Hematopoietic multipotent progenitor cell treated with erythropoietin and hydrocortisone succinate and interleukin-3 and kit ligand, for 6 days (in vitro differentiated cells): ENCODE results near the gene RIBC2.
"Not testable (repeated sequence)": the region's sequence is repeated elsewhere in the genome, so short reads cannot be mapped to it uniquely, and the experiment has no call there.

Experiments
- DNase-seq: peaks from one replicate; pipeline ENCODE4 v3.0.0-alpha.2; 2015

RIBC2 gene

DNA sequence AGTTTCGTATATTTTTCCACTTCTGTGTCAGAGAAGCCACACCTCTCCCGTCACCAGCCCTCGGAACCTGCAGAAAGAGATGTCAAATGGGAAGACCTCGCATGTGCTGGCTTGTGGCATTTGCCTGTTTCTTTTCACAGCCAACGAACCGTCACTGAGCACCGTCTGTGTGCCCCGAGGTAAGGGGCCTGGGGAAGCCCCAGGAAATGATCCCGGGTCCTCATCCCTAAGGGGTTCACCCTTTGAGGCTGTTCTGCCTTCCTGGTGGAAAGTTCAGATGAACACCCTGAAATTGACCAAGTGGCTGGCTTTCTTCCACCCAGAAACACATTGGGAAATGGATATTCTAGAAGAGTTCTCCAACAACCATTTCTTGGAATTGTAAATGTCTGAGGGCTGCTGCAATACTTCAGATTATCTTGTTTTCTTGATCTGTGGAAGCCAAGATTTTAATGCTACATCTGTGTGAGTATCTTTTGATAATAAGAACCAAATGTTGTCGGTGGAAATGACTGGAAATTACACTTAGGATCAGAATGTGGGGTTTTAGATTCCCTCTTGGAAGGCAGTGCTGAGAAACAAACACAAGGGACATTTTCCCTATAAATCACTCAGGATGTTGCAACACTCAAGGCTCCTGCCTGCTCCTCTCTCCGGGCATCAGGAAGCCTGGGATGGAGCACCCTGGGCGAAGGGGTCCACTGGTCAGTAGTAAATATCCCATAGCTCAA lies 37.6 kb downstream of the RIBC2 start:
- DNase-seq = no peak

DNA sequence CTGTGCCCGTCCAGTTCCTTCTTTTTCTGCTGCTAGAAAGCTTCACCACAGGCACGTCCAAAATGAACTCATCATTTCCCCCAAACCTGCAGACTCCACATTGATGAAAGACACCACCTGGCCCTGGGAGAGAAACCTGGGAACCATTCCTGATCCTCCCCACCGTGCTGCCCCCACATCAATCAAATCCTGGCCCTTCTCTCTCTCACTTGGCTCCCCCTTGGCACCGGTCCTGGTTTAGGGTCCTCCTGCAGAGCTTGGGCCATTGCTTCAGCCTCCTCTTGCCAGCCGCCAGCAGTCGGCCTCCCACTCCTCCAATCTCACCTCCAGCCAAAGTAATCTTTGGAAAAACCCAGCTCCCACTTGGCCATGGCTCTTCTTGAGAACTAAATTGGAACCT lies 38.5 kb downstream of the RIBC2 start:
- no peak for DNase-seq

DNA sequence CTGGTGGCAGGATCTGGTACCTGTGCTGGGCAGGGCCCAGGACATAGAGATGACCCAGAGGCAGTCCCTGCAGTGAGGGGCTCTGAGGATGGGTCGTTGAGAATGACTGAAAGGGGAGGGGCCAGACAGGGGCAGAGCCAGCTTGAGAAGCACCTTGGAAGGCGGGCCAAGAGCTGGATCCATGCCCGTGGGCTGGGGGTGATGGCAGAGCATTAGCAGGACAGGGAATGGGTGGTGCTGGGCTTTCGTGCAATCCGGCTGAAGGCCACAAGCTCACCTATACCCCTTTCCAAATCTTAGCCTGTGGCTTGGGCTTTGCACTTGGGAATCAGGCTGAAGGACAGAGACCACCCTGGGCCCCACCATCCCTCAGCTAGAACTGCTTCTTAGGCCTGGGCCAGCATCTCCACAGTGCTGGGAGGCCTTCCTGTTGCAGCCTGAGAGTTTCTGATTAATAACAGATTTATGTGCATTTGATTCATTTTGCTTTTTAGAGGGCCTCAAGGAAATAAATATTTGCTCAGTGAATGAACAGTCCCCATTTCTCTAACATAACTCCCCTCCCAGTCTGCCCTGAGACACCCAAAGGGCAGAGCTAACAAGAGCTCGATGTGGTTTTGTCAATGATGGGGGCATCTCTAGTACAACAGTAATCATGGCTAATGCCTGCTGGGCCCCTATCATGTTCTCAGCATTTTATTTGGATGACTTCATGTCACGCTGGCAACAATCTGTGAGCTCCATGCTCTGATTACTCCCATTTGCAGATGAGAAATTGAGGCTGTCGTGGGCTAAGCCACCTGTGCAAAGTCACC lies 39.3 kb downstream of the RIBC2 start:
- DNase-seq = no peak

DNA sequence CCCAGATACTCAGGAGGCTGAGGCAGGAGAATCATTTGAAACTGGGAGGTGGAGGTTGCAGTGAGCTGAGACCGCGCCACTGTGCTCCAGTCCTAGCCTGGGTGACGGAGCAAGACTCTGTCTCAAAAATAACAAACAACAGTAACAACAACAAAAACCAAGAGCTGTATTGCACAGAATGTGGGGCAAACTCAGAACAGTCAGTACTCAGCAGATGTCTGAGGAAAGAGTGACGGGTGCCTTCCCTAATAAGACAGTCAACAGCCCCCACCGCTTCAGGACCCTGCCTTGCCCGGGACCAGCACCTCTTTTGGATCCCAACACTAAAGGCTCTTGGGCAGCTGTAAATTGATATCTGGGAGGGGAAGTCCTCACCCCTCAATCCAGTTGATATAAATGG lies 40.3 kb downstream of the RIBC2 start:
- DNase-seq = no peak

DNA sequence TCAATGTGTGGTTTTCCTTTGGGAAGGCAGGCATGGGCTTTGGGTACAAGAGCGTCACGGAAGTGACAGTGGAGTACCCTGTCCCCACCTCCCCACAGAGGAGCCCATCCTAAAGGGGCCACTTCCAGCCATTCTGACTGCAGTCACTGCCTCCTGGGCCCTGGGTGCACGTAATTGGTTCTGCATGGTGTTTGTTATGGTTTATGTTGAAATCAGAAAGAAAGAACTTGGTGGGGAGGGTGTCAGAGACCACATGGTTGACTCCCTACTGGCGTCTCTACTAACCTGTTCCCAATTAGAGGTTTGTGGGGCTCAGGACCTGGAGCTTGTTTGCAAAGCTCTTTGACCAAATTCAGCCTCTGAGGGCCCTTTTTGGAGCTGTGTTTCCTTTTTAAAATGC lies 40.8 kb downstream of the RIBC2 start:
- DNase-seq = no peak

DNA sequence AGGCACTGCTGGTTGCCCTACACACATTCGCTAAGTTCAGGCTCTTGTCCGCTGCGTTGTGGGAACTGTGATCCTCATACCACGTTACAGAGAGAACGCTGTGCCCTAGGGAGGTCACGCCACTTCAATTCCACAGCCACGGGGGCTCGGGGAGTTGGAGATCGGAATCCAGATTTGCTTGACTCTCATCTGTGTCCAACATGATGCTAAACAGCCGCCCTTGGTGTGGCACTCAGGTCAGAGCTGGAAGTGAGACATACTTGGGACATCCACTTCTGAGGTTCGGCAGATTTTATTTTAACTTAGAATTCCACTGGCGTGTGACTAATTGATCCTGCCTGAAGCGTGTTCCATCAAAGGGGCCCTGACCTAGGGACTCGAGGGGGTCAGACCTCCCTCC lies 41.7 kb downstream of the RIBC2 start:
- no peak for DNase-seq

DNA sequence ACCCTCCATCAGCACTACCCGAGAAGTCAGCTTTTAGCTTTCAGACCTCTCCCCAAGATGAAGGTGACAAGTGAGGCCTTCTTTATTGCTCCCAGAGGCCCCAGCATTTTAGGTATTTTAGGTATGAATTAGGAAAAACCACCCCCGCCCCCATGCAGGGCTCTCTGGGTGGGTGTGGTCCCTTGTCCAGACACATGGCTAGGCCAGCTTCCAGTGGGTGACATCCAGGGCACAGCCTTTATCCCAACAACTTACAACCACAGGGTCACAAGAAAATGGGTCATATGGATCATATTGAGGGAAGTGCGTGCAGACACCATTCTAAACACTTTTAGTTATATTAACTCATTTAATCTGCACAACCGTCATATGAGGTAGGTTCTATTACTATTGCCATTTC lies 42.1 kb downstream of the RIBC2 start:
- DNase-seq = no peak

DNA sequence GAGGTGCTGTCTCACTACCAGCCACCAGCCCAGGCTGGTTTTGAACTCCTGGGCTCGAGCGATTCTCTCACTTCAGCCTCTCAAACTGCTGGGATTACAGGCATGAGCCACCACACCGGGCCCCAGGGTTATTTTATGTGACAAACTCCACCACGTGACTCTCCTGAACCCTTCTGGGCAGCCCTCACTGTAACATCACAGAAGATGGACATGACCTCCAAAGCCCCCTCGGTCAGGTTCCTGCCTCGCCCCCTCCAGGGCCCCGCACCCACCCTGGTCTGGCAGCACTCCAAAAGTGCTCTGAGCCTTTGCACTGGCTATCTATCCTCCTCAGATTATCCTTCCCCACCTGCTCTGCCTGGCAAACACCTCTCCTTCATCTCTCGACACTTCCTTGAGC lies 43.3 kb downstream of the RIBC2 start:
- DNase-seq = no peak

DNA sequence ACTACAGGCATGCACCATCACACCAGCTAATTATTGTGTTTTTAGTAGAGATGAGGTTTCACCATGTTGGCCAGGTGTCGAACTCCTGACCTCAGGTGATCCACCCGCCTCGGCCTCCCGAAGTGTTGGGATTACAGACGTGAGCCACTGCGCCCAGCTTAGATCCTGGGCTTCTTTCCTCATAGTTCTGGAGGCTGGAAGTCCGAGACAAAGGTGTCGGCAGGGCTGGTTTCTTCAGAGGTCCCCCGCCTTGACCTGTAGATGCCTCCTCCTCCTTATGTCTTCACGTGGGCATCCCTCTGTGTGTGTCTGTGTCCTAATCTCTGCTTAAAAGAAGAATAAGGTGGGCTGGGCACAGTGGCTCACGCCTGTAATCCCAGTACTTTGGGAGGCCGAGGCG lies 45.0 kb downstream of the RIBC2 start:
- no peak for DNase-seq

DNA sequence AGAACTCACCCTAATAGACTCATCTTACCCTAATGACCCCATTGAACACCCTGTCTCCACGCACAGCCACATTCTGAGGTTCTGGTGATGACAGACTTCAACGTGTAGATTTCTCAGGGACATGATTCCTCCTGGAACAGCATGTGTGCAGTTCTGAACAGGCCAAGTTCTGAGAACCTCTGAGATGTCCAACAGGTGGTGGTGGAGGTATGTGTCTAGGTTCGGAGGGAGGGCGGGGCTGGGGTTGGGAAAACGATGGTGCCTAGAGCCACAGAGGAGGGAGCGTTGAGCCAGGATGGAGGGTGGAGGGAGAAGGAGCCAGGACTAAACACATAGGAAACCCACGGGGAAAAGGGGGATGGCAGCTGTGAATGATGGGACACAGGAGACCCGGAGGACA lies 45.7 kb downstream of the RIBC2 start:
- DNase-seq = no peak

DNA sequence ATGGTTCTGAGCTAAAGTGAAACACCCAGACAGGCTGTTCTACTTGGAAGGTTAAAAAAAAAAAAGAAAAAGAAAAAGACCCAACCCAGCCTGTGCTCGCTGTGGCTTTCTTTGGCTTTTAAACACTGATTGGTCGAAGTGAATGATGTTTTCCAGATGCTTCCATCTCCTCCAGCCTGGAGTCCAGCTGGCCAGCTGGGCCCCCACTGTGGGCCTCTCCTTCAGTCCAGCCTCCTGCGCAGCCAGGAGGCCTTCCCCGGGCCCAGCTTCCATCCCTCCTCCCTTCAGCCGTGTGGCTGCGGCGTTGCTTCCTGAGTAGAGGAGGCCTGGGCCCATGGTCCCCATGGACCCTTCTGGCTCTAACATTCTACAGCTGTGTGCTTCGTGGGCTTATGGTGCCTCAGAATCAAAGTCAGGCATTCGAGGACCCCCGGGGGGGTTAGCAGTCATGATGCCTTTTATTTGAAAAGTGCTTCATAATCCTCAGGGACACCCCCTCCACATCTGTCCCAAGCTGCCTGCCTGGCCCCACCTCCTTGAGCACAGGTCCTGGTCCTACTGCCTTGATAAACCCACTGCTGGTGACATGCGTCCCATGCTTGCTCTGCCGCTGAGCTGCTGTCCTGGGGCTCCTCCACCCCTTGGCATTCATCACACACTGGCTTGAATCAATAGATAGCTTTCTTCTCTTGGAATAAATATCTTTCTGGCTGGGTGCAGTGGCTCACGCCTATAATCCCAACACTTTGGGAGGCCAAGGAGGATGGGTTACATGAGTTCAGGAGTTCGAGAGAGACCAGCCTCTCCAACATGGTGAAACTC lies 47.0 kb downstream of the RIBC2 start:
- DNase-seq = no peak

DNA sequence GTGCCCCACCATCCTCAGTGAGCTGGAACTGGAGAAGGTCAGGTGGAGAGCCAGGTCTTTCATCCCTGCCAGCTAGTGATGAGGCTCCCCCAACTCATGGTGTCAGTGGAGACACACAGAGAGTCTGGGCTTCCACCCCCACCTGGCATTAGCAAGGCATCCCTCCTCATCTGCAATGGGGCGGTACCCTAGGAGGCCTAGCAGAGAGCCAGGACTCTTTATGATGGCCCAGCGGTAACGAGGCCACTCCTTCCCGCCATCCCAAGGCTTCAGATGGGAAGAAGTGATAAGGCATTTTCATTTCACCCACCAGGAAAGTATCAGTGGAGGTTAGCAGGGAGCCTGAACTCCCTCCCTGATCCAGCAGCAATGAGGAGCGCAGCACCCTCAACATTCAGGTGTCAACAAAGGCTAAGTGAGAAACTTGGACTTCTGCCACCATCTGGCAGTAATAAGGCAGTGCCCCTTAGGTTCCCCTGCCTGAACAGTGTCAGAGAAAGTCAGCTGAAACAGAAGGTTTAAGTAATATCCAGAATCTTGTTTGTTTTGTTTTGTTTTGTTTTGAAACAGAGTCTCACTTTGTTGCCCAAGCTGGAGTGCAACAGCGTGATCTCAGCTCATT lies 48.7 kb downstream of the RIBC2 start:
- peak; percentile 65 for DNase-seq

DNA sequence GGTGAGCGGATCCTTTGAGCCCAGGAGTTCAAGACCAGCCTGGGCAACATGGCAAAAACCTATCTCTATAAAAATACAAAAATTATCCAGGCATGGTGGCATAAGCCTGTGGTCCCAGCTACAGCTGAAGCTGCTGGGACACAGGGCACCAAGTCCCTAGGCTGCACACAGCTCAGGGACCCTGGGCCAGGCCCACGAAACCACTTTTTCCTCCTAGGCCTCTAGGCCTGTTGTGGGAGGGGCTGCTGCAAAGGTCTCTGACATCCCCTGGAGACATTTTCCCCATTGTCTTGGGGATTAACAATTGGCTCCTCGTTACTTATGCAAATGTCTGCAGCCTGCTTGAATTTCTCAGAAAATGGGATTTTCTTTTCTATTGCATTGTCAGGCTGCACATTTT lies 50.2 kb downstream of the RIBC2 start:
- DNase-seq = not testable (repeated sequence)

DNA sequence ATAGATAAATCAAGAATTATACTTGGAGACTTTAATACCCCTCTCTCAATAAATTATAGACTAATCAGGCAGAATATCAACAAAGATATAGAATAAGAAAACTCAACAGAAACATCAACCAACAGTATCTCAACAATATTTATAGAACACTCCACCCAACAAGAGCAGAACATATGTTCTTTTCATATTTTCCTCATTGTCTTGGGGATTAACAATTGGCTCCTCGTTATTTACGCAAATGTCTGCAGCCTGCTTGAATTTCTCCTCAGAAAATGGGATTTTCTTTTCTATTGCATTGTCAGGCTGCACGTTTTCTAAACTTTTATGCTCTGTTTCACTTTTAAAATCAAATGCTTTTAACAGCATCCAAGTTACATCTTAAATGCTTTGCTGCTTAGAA lies 52.1 kb downstream of the RIBC2 start:
- DNase-seq = no peak

DNA sequence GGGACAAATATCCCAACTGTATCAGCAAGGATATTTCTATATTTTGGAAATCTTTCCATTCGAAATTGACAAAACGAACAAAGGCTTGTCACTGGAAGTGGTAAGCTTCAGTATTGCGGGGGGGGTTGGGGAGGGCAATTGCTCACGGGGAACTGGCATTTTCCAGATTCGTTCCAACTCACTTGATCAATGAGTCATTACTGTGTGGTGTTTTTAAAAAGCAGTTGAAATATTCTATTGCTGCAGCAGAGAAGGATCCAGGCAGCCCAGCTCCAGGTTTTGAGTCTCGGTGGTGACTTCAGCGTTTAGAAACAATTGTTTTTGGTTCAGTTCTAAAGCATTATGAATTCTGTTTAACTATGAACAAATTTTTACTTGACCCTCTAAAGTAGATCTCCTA lies 55.4 kb downstream of the RIBC2 start:
- DNase-seq = no peak

DNA sequence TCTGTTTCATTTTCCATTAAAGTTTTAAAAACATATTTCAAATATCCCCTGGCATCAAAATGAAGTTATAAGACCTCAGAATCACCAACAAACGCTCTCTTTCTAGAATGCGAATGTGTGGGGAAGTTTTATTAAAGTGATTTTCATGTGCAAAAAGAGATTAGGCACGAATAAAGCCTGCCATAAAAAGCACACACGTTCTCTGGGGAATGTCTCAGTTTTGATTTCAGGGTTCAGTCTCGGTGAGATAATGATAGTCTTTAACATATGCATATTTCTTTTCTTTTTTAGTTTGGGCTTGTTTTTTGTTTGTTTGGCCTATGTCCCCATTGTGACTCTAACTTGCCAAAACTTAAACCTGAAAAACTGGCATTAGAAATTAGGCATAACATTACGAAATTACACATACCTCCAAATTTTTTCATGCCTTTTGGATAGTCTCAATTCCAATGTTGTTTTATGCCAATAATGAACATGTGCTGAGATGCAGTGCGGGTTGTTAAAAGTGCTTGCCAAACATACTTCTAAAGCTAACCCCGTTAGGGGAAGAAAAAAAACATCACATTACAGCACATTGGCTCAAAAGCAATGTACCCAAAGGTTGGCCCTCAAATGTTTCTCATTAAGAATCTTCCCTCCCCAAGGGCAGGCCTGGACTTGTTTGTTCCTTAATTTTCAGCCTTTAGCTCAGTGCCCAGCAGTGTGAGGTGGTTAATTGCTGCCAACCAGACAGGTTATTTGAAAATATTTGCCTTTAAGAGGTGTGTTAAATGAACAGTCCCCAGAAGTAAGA lies 56.0 kb downstream of the RIBC2 start:
- no peak for DNase-seq

DNA sequence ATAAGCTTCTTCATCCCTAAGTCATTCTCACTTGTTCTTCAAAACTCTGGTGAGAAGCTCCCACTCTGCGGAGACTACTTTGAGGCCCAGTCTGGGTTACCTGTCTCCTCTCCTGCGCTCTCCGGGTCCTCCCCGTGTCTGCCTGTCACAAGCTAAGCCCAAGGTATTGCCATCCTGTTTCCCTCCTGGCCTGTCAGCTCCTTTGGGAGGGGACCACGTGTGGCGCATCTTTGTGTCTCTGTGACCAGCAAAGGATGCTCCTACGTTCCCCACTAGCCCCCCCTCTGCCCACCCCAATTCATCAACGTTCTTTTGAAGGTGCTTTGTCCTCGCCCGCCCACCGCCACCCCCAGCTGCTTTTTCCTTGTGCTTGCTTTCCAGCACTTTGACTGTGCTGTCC lies 57.4 kb downstream of the RIBC2 start:
- no peak for DNase-seq

DNA sequence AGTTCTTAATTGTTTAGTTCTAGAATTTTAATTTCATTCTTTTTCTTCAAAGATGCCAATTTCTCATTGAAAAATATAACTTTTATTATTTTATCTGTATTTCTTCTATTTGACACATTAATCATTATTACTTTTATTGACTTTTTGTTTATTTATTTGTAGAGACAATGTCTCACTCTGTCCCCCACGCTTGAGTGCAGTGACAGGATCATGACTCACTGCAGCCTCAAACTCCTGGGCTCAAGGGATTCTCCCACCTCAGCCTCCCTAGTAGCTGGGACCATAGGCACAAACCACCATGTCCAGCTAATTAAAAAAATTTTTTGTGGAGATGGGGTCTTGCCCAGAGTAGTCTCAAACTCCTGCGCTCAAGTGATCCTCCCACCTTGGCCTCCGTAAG lies 58.9 kb downstream of the RIBC2 start:
- no peak for DNase-seq

DNA sequence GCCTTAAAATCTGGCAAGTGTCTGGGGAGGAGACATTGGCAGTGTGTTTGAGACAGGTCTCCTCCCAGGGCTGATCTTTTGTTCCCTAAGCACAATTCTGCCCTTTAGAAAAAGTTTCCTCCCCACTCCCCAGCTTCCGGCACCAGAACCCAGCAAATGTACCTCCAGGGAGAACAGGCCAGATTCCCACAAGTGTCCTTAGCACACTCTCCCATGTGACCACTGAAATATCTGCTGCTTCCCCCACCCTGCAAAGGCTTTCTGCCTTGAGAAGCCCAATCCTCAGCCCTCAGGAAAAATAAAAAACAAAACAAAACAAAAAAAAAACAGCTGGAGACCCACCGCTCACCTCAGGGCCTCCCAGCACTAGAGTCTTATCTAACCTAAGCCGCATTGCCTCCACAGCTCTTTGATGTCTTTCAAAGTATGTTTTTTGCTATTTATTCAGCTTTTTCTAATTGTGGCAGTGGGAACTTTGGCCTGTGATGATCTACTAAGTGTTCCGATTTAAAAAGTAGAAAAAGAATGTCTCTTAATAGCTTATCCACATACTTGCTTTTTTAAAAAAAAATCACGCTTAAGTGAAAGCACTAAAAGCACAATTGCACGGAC lies 60.2 kb downstream of the RIBC2 start:
- no peak for DNase-seq

DNA sequence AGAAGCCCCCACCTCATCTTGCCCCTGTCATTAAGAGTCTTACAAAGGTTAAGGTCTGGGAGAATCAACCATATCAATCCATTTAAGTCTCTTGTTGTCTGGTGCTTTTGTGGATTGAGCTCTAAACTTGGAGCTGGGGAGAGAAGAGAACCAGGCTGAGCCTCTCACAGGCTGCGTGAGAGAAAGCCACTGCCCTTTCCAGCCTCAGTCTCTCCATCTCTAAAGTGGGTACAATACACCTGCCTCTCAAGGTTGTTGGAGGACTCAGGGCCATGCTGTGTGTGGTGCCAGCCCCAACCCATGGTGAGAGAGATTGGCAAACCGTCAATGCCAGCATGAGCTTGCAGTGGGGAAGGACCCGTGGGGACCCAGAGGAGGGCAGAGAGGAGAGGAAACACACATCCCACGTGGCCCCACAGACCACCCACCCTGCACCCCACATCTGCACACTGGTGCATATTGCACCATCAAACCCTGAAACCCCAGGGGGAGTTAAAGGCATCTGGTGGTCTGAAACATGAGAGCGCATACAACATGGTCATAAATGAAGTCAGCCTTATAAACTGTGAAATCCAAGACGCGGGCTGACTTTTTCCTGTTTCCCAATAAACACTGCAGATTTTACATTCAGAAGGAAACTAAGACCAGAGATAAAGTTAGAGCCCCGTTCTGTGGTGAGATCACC lies 61.7 kb downstream of the RIBC2 start:
- DNase-seq = no peak

DNA sequence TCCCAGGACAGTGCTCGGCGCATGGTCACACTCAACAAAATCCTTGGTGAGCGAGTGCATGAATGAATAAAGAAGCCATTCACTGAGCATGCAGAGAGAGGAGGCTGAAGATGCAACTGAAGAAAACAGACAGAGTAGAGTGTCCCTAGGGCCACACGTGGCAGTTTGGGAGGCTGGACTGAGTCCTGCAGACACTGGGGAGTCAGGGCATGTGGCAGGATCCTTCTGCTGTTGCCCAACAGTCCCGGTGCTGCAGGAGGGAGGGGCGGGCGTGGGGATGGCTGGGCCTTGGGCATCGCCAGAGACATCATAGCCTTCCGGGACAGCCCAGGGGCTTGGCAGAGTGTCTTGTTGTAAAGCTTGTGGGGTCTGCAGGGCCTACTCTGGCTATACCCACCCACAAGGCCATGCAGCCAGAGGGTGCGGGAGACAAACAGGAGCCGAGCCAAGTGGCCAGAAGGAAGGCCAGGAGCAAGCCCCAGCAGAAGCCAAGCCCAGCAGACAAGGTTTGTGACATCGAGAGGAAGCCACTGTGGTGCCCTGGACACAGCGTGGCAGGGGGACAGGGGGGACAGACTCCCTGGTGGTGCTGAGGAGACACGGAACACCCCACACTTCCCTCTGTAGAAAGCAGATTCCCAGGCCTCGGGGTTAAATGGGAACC lies 62.5 kb downstream of the RIBC2 start:
- DNase-seq = no peak
